Thymus (tissue), 11 donors: Measurements from ENCODE around the gene EYS. TPM values are rescaled to one million over a fixed set of nuclear protein-coding genes. Genes with fewer than 3 reads are reported as not detected.
"Not testable (repeated sequence)": the region's sequence is repeated elsewhere in the genome, so short reads cannot be mapped to it uniquely, and the experiment has no call there.

Experiments used
- DNase-seq, 9 donors: peaks; one replicate each; pipeline ENCODE4 v3.0.0-alpha.2; 2013; ENCODE audit warnings: low spot score in 9 of 9, low read depth in 6 of 9, missing footprints in 1 of 9
- H3K27ac ChIP-seq, 2 donors: one replicate each; pipeline ENCODE4 v1.5.1; 2013; ENCODE audit warnings: control low read depth in 1 of 2, low read depth in 1 of 2, low read length in 1 of 2, mild to moderate bottlenecking in 1 of 2, moderate library complexity in 1 of 2
- H3K27me3 ChIP-seq, 2 donors: one replicate each; pipeline ENCODE4 v1.5.1; 2013; ENCODE audit warnings: low read length in 1 of 2; ENCODE audit not compliant: control insufficient read depth in 2 of 2, insufficient read depth in 1 of 2
- H3K36me3 ChIP-seq, 2 donors: one replicate each; pipeline ENCODE4 v1.5.1; 2013; ENCODE audit warnings: low read length in 1 of 2, mild to moderate bottlenecking in 1 of 2, moderate library complexity in 1 of 2; ENCODE audit not compliant: control insufficient read depth in 2 of 2, insufficient read depth in 2 of 2
- H3K4me1 ChIP-seq, 2 donors: one replicate each; pipeline ENCODE4 v1.5.1; 2013; ENCODE audit warnings: low read length in 2 of 2; ENCODE audit not compliant: control insufficient read depth in 2 of 2, insufficient read depth in 2 of 2
- H3K4me3 ChIP-seq, 2 donors: one replicate each; pipeline ENCODE4 v1.5.1; 2013; ENCODE audit warnings: low read length in 2 of 2, control low read depth in 1 of 2, mild to moderate bottlenecking in 1 of 2
- H3K9me3 ChIP-seq, 2 donors: one replicate each; pipeline ENCODE4 v1.5.1; 2013; ENCODE audit warnings: low read length in 1 of 2, mild to moderate bottlenecking in 1 of 2; ENCODE audit not compliant: control insufficient read depth in 2 of 2, insufficient read depth in 1 of 2
- WGBS: extraction: QIAGEN DNeasy Blood & Tissue Kit; methylation state at CpG from one replicate; pipeline ENCODE4 v1.1.7; 2013; 5-methylcytosine and 5-hydroxymethylcytosine counted together
- polyA plus RNA-seq: library from polyadenylated mRNA; stranded (reverse); fragments of 200-250 nt; gene quantifications from one replicate; pipeline ENCODE4 v1.2.3, GENCODE V29; 2013
- total RNA-seq: library from RNA; stranded (reverse); fragments of 120-200 nt; gene quantifications from one replicate; pipeline ENCODE4 v1.2.4, GENCODE V29; 2013
- donor health status: healthy.

Gene EYS
- total and polyA plus RNA-seq, 2 donors = 0.05 to 0.28 TPM

DNA sequence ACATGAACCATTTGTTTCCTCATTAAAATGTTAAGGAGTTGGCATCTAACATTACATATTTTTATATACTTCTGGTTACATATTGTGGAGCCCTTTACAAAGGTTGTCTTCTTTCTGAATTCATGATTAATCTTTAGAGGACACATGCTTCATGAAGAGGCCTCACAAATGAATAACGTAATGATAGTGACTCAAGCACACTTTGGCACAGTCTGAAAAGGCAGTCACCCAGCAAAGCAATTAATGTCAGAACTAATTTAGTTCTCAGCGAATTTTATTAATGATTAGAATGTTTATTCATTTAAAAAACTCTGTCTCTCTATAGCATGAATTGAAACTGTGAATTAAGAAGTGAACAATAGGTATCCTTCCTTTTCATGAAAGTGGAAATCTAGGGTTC, 1217.3 kb downstream of the EYS start:
- no peaks in the 10 kb centered on the region for H3K4me1 ChIP-seq
- H3K27ac ChIP-seq = no peak overlapping the region
- no peak for DNase-seq
- no peak overlapping the region for H3K4me3 ChIP-seq
- H3K9me3 ChIP-seq = no peaks in the 10 kb centered on the region
- 88% methylated on average over 2 of the region's 2 CpGs for WGBS
- H3K36me3 ChIP-seq = no peaks in the 10 kb centered on the region
- no peaks in the 10 kb centered on the region for H3K27me3 ChIP-seq

DNA sequence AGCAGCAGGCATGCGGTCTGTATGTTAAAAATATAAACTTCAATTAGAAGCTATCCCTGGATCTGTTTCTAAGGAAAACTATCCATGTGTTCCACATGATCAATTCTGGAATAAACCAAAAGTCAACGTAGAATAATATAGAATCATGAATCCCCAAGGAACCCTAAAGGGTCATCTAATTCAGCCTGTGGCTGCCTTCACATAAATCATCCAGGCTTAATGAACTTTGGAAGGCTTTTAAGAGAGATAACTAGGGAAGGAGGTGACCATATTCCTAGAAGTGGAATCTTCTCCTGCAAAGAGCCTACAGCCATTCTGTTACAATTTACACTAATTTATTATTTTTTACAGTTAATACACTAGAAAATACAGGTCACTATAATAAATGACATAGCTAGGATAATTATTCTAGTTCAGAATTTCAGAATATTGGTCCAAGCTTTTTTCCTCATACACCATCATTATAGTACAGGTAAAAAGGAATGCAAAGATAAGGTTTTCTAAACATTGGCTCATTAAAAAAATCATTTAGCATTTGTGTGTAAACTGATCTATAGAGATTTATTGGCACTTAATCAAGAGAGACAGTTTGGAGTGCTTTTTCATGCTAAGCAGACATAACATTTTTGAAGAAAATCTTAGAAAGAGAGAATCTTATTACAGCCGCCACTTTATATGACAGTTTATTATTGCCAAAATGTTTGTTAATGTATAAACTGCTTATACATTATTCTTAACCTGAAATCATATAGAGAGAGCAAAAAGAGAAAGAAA, 1220.3 kb downstream of the EYS start:
- H3K9me3 ChIP-seq = no peaks in the 10 kb centered on the region
- no peak for DNase-seq
- H3K36me3 ChIP-seq = no peaks in the 10 kb centered on the region
- WGBS = 92% methylated on average over 3 of the region's 3 CpGs
- no peak overlapping the region for H3K4me3 ChIP-seq
- H3K27ac ChIP-seq = no peak overlapping the region
- H3K27me3 ChIP-seq = no peaks in the 10 kb centered on the region
- H3K4me1 ChIP-seq = no peaks in the 10 kb centered on the region

DNA sequence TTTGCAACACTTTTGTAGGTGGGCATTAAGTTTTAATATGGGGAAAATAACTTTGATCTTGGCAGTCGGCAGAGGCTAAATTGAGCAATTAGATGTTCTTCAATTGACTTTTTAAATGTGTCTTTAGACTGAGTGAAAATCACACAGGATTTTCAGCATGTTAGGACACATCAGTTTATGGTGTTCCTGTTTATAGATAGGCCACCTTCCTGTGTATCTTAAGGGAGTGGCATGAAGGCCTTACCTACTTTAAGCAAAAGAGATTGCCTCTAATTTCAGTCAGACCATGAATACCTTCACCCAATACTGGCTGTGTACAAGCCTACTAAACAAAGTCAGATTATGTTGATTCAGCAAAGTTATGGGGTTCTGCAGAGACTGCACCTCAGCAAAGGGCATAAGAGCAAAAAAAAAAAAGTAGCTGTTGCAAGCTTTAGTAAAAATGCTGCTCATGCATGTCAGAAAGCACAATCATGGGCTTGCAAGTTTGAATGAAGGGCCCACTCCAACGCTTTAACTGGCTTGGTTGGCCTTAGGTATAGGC, 1223.0 kb downstream of the EYS start:
- Histone ChIP-seq H3K27ac (no peak overlapping the region), H3K9me3 (no peaks in the 10 kb centered on the region), H3K4me3 (no peak overlapping the region), H3K27me3 (no peaks in the 10 kb centered on the region), H3K36me3 (no peaks in the 10 kb centered on the region), H3K4me1 (no peaks in the 10 kb centered on the region)
- DNase-seq = no peak
- WGBS = 90% methylated on average over 2 of the region's 2 CpGs

DNA sequence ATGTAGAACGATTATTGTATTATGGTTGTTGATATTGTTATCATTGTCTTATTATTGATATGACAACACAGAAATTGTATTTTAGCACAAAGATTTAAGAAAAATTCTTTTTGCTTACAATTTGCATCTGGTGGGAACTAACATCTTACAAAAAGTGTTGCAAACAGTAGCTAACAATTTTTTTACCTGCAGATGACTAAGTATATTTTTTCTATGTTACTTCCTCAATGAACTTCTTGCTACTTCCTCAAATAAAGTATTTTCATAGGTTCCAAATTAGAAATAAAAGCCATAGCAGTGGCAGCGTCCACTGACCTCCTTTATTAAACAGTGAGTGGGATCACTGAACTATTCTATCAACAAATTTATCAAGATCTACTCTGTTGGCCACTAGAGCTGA, 1224.4 kb downstream of the EYS start:
- H3K4me1 ChIP-seq = no peaks in the 10 kb centered on the region
- no peaks in the 10 kb centered on the region for H3K36me3 ChIP-seq
- DNase-seq = no peak
- no peak overlapping the region for H3K4me3 ChIP-seq
- WGBS = 55% methylated on average over 2 of the region's 2 CpGs
- no peaks in the 10 kb centered on the region for H3K9me3 ChIP-seq
- H3K27me3 ChIP-seq = no peaks in the 10 kb centered on the region
- H3K27ac ChIP-seq = no peak overlapping the region

DNA sequence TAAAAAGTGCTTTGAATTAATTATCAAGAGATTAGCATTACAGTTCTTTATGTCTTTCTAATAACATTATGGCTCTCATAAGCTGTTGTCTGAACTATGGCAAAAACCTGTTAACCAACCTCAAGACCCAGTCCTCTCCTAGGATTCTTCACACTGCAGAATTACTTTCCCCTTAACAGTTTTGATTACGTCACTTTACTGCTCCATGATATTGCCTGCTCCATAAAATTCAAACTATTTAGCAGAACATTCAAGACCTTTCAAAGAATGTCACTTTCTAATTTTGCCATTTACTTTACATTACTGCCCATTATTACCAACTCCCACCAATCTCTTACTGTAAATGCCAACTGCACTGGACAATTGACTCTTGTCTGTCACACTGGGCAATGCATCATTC, 1227.9 kb downstream of the EYS start:
- no peak for DNase-seq
- Histone ChIP-seq H3K4me3 (no peak overlapping the region), H3K36me3 (no peaks in the 10 kb centered on the region), H3K27me3 (no peaks in the 10 kb centered on the region), H3K27ac (no peak overlapping the region), H3K9me3 (no peaks in the 10 kb centered on the region), H3K4me1 (no peaks in the 10 kb centered on the region)
- WGBS = 92% methylated on average over 1 of the region's 1 CpG

DNA sequence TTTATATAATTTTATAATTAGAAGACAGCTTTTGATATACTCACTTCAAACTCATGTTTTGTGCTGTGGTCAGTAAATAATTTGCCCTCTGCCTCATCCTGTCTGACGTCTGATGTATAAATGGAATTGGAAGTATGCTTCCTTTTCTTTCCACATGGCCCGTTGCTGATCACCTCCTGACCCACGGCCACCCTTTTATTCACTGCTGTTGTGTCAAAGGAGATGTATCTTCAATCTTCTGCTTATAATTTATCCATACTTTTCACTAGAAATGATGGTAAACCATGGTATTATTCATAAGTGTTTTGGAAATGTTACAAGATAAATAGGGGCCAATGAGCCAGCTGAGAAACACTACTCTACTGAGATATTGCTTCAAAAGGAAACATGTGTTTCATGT, 1229.6 kb downstream of the EYS start:
- no peaks in the 10 kb centered on the region for H3K36me3 ChIP-seq
- 85% methylated on average over 3 of the region's 3 CpGs for WGBS
- H3K27me3 ChIP-seq = no peaks in the 10 kb centered on the region
- DNase-seq = no peak
- no peaks in the 10 kb centered on the region for H3K4me1 ChIP-seq
- H3K9me3 ChIP-seq = no peaks in the 10 kb centered on the region
- no peak overlapping the region for H3K27ac ChIP-seq
- no peak overlapping the region for H3K4me3 ChIP-seq

DNA sequence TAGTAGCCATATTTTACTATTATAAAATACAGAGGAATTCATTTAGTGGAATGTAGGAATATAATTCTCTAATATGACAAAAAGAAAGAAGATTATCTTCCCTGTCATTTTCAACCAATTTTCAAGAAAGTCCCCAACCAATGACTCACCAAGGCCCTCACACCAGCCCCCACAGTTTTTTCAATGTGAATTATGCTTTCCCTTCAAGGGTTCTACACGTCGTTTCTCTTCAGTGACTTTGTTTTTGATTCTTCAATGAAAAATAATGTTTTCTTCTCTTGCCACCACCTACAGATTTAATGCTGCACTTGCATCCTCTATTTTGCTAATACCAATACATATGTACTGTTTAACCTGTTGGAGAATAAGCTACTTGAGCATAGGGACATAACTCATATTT, 1230.1 kb downstream of the EYS start:
- Histone ChIP-seq H3K9me3 (no peaks in the 10 kb centered on the region), H3K27me3 (no peaks in the 10 kb centered on the region), H3K27ac (no peak overlapping the region), H3K4me1 (no peaks in the 10 kb centered on the region), H3K4me3 (no peak overlapping the region), H3K36me3 (no peaks in the 10 kb centered on the region)
- 93% methylated on average over 2 of the region's 2 CpGs for WGBS
- DNase-seq = no peak

DNA sequence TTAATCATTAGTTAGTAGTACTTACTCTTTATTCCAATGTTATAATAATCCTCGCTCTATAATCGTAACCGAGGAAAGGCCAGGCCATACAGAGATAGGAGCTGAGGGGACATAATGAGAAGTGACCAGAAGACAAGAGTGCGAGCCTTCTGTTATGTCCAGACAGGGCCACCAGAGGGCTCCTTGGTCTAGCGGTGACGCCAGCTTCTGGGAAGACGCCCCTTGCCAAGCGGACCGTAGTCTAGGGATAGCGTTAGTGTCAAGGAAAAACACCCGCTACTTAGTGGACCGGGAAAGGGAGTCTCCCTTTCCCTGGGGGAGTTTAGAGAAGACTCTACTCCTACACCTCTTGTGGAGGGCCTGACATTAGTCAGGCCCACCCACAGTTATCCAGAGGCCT, 1237.6 kb downstream of the EYS start:
- not testable (repeated sequence) for H3K9me3 ChIP-seq, H3K4me3 ChIP-seq, H3K27me3 ChIP-seq, H3K4me1 ChIP-seq, H3K27ac ChIP-seq, DNase-seq, H3K36me3 ChIP-seq
- WGBS = 97% methylated on average over 12 of the region's 12 CpGs

DNA sequence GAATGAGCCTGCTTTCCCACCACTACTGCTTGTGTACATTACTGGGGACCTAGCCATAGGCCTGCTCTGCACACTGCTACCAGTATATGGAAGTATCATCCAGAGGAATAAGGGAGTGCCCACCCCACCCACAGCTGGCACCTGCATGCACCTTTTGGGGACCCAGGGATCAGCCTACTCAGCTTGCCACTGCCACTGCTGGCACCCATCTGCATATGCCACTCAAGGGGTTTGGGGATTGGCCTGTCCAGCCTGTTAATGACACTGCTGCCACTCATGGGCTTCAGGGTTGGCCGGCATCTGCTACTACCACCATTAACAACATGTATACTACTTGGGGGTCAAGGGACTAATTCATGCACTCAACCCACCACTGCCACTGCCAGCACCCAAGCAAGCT, 1239.4 kb downstream of the EYS start:
- Histone ChIP-seq H3K9me3 (peaks cover 1 to 2% of the 10 kb centered on the region in 2 donors), H3K4me3 (no peak overlapping the region), H3K27me3 (no peaks in the 10 kb centered on the region), H3K4me1 (no peaks in the 10 kb centered on the region), H3K36me3 (no peaks in the 10 kb centered on the region), H3K27ac (no peak overlapping the region)
- WGBS = 98% methylated on average over 1 of the region's 1 CpG
- no peak for DNase-seq
